ENCODE measurements around the gene DCN. TPM values are rescaled to one million over a fixed set of nuclear protein-coding genes. Genes with fewer than 3 reads are reported as not detected.
A peak's percentile ranks its signal among the peaks of the same experiment; 100 is the strongest.

Gene DCN
- total RNA-seq, 1 experiment from 2014 or later, result not detected

GRCh38 chr12:91202390-91202789 is 19.8 kb upstream of the DCN start:
- no peaks in the 10 kb centered on the region for H4K20me1 ChIP-seq (ENCODE audit: low read length)
- no peak for ATAC-seq
- H3K9ac ChIP-seq (ENCODE audit: low read length), result no peak overlapping the region
- ChIA-PET CTCF (no interaction called here), POLR2A (ENCODE audit: unreplicated experiment) (no interaction called here)
- no peak for DNase-seq
- BruUV-seq (replicated peaks), result no TSS peak
- H2AFZ ChIP-seq (ENCODE audit: low read length), result no peak overlapping the region
- no peaks in the 10 kb centered on the region for H3K36me3 ChIP-seq (ENCODE audit: low read depth, low read length)
- H3K9me2 ChIP-seq (replicated peaks; ENCODE audit: low read length), result no peaks in the 10 kb centered on the region
- H3K9me3 ChIP-seq (ENCODE audit: low read length), result no peaks in the 10 kb centered on the region
- no peaks in the 10 kb centered on the region for H3K27me3 ChIP-seq (ENCODE audit: low read length)
- H3F3A ChIP-seq (ENCODE audit: low read length, unreplicated experiment), result no peaks in the 10 kb centered on the region
- H3K4me2 ChIP-seq (ENCODE audit: low read length), result no peak overlapping the region
- H3K4me1 ChIP-seq (ENCODE audit: insufficient read depth, low read length), result no peaks in the 10 kb centered on the region
- TF ChIP-seq EZH2 (IDR thresholded peaks at IDR 0.05; ENCODE audit: low read length, unreplicated experiment) (no peak), EZH2phosphoT487 (IDR thresholded peaks at IDR 0.05; ENCODE audit: borderline replicate concordance, low read length) (no peak)
- TF ChIP-seq, protein P1, sequence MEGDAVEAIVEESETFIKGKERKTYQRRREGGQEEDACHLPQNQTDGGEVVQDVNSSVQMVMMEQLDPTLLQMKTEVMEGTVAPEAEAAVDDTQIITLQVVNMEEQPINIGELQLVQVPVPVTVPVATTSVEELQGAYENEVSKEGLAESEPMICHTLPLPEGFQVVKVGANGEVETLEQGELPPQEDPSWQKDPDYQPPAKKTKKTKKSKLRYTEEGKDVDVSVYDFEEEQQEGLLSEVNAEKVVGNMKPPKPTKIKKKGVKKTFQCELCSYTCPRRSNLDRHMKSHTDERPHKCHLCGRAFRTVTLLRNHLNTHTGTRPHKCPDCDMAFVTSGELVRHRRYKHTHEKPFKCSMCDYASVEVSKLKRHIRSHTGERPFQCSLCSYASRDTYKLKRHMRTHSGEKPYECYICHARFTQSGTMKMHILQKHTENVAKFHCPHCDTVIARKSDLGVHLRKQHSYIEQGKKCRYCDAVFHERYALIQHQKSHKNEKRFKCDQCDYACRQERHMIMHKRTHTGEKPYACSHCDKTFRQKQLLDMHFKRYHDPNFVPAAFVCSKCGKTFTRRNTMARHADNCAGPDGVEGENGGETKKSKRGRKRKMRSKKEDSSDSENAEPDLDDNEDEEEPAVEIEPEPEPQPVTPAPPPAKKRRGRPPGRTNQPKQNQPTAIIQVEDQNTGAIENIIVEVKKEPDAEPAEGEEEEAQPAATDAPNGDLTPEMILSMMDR (conservative IDR thresholded peaks at IDR 0.05; ENCODE audit: low read depth, low read length), result no peak
- no peaks in the 10 kb centered on the region for H3K79me2 ChIP-seq (ENCODE audit: low read length)
- H3K4me3 ChIP-seq (ENCODE audit: low read length), result no peak overlapping the region
- H3K27ac ChIP-seq (ENCODE audit: low read length), result no peak overlapping the region
- intact Hi-C loops (cut with micrococcal nuclease), result no loop called here

GRCh38 chr12:91196436-91196835 is 13.8 kb upstream of the DCN start:
- ChIA-PET CTCF (no interaction called here), POLR2A (ENCODE audit: unreplicated experiment) (no interaction called here)
- H3F3A ChIP-seq (ENCODE audit: low read length, unreplicated experiment), result no peaks in the 10 kb centered on the region
- no peak overlapping the region for H2AFZ ChIP-seq (ENCODE audit: low read length)
- intact Hi-C loops (cut with micrococcal nuclease), result no loop called here
- no peaks in the 10 kb centered on the region for H4K20me1 ChIP-seq (ENCODE audit: low read length)
- no peaks in the 10 kb centered on the region for H3K27me3 ChIP-seq (ENCODE audit: low read length)
- no peaks in the 10 kb centered on the region for H3K9me2 ChIP-seq (replicated peaks; ENCODE audit: low read length)
- no peak for DNase-seq
- no peak overlapping the region for H3K9ac ChIP-seq (ENCODE audit: low read length)
- H3K27ac ChIP-seq (ENCODE audit: low read length), result no peak overlapping the region
- no peaks in the 10 kb centered on the region for H3K36me3 ChIP-seq (ENCODE audit: low read depth, low read length)
- no TSS peak for BruUV-seq (replicated peaks)
- TF ChIP-seq EZH2phosphoT487 (IDR thresholded peaks at IDR 0.05; ENCODE audit: borderline replicate concordance, low read length) (no peak), EZH2 (IDR thresholded peaks at IDR 0.05; ENCODE audit: low read length, unreplicated experiment) (no peak)
- TF ChIP-seq, protein P1 (conservative IDR thresholded peaks at IDR 0.05; ENCODE audit: low read depth, low read length), result no peak
- H3K4me3 ChIP-seq (ENCODE audit: low read length), result no peak overlapping the region
- no peak overlapping the region for H3K4me2 ChIP-seq (ENCODE audit: low read length)
- ATAC-seq, result no peak
- 0 out of 2 replicates have a peak, but pooled peaks cover 8% of the 10 kb centered on the region for H3K9me3 ChIP-seq (ENCODE audit: low read length)
- no peaks in the 10 kb centered on the region for H3K79me2 ChIP-seq (ENCODE audit: low read length)
- no peaks in the 10 kb centered on the region for H3K4me1 ChIP-seq (ENCODE audit: insufficient read depth, low read length)

GRCh38 chr12:91194500-91194899 is 11.9 kb upstream of the DCN start:
- Histone ChIP-seq H3F3A (ENCODE audit: low read length, unreplicated experiment) (no peaks in the 10 kb centered on the region), H3K4me2 (ENCODE audit: low read length) (no peak overlapping the region), H3K27ac (ENCODE audit: low read length) (no peak overlapping the region), H3K79me2 (ENCODE audit: low read length) (no peaks in the 10 kb centered on the region), H3K4me3 (ENCODE audit: low read length) (no peak overlapping the region), H3K9ac (ENCODE audit: low read length) (no peak overlapping the region), H3K27me3 (ENCODE audit: low read length) (no peaks in the 10 kb centered on the region), H4K20me1 (ENCODE audit: low read length) (no peaks in the 10 kb centered on the region), H2AFZ (ENCODE audit: low read length) (no peak overlapping the region), H3K9me2 (replicated peaks; ENCODE audit: low read length) (no peaks in the 10 kb centered on the region), H3K4me1 (ENCODE audit: insufficient read depth, low read length) (no peaks in the 10 kb centered on the region), H3K36me3 (ENCODE audit: low read depth, low read length) (no peaks in the 10 kb centered on the region), H3K9me3 (ENCODE audit: low read length) (0 out of 2 replicates have a peak, but pooled peaks cover 8% of the 10 kb centered on the region)
- ATAC-seq (no peak), DNase-seq (peak; percentile 7)
- ChIA-PET CTCF (no interaction called here), POLR2A (ENCODE audit: unreplicated experiment) (no interaction called here)
- no TSS peak for BruUV-seq (replicated peaks)
- TF ChIP-seq EZH2 (IDR thresholded peaks at IDR 0.05; ENCODE audit: low read length, unreplicated experiment) (no peak), EZH2phosphoT487 (IDR thresholded peaks at IDR 0.05; ENCODE audit: borderline replicate concordance, low read length) (no peak)
- TF ChIP-seq, protein P1 (conservative IDR thresholded peaks at IDR 0.05; ENCODE audit: low read depth, low read length), result no peak
- intact Hi-C loops (cut with micrococcal nuclease), result no loop called here

All from PC-3 (cell line).